ENCODE results near the gene SNAP91.
"Not testable (repeated sequence)": the region's sequence is repeated elsewhere in the genome, so short reads cannot be mapped to it uniquely, and the experiment has no call there.

SNAP91 gene

DNA sequence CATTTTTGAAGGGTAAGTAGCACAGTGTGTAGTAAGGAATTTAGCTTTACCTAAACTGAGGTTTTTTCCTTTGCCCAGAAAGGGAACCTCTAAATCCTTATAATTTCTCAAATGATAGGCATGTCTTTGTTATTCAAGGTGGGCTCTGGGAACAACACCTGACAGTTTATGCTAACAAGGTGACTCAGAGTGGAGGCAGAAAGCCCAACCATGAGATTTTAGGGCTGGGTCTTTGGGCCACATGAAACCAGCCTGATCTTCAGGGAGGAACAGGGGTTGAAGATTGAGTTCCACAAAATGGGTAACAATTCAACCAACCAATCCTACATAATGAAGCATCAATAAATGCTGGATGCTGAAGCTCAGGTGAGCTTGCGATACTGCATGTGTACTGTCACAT lies 149.9 kb downstream of the SNAP91 start:
- DNase-seq (ENCODE audit: extremely low read depth, insufficient read length): no peak
- H3K36me3 ChIP-seq (ENCODE audit: control insufficient read depth, insufficient read depth, low read length): no peaks in the 10 kb centered on the region
- no peaks in the 10 kb centered on the region for H3K27me3 ChIP-seq (replicated peaks; ENCODE audit: control insufficient read depth, insufficient read depth, low read length)
- TF ChIP-seq, protein P1, sequence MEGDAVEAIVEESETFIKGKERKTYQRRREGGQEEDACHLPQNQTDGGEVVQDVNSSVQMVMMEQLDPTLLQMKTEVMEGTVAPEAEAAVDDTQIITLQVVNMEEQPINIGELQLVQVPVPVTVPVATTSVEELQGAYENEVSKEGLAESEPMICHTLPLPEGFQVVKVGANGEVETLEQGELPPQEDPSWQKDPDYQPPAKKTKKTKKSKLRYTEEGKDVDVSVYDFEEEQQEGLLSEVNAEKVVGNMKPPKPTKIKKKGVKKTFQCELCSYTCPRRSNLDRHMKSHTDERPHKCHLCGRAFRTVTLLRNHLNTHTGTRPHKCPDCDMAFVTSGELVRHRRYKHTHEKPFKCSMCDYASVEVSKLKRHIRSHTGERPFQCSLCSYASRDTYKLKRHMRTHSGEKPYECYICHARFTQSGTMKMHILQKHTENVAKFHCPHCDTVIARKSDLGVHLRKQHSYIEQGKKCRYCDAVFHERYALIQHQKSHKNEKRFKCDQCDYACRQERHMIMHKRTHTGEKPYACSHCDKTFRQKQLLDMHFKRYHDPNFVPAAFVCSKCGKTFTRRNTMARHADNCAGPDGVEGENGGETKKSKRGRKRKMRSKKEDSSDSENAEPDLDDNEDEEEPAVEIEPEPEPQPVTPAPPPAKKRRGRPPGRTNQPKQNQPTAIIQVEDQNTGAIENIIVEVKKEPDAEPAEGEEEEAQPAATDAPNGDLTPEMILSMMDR (IDR thresholded peaks at IDR 0.05; ENCODE audit: insufficient read depth, low read length, poor library complexity, severe bottlenecking): no peak
- H3K4me3 ChIP-seq (replicated peaks; ENCODE audit: low read depth, low read length): no peak overlapping the region

GRCh38 chr6:83556871-83557270 lies 152.0 kb downstream of the SNAP91 start:
- Histone ChIP-seq H3K36me3 (ENCODE audit: control insufficient read depth, insufficient read depth, low read length) (no peaks in the 10 kb centered on the region), H3K4me3 (replicated peaks; ENCODE audit: low read depth, low read length) (no peak overlapping the region), H3K27me3 (replicated peaks; ENCODE audit: control insufficient read depth, insufficient read depth, low read length) (no peaks in the 10 kb centered on the region)
- DNase-seq (ENCODE audit: extremely low read depth, insufficient read length): no peak
- TF ChIP-seq, protein P1 (IDR thresholded peaks at IDR 0.05; ENCODE audit: insufficient read depth, low read length, poor library complexity, severe bottlenecking): no peak

- H3K27me3 ChIP-seq (replicated peaks; ENCODE audit: control insufficient read depth, insufficient read depth, low read length); H3K4me3 ChIP-seq (replicated peaks; ENCODE audit: low read depth, low read length); DNase-seq (ENCODE audit: extremely low read depth, insufficient read length); H3K36me3 ChIP-seq (ENCODE audit: control insufficient read depth, insufficient read depth, low read length): not testable (repeated sequence)
These were observed 157.2 kb downstream of the SNAP91 start for GRCh38 chr6:83551748-83552147.

DNA sequence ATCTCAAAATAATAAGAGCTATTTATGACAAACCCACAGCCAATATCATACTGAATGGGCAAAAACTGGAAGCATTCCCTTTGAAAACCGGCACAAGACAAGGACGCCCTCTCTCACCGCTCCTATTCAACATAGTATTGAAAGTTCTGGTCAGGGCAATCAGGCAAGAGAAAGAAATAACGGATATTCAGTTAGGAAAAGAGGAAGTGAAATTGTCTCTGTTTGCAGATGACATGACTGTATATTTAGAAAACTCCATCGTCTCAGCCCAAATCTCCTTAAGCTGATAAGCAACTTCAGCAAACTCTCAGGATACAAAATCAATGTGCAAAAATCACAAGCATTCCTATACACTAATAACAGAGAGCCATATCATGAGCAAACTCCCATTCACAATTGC lies 158.4 kb downstream of the SNAP91 start:
- not testable (repeated sequence) for DNase-seq (ENCODE audit: extremely low read depth, insufficient read length); H3K4me3 ChIP-seq (replicated peaks; ENCODE audit: low read depth, low read length); H3K36me3 ChIP-seq (ENCODE audit: control insufficient read depth, insufficient read depth, low read length)

GRCh38 chr6:83546636-83547035 lies 162.3 kb downstream of the SNAP91 start:
- Histone ChIP-seq H3K4me3 (replicated peaks; ENCODE audit: low read depth, low read length) (no peak overlapping the region), H3K36me3 (ENCODE audit: control insufficient read depth, insufficient read depth, low read length) (no peaks in the 10 kb centered on the region), H3K27me3 (replicated peaks; ENCODE audit: control insufficient read depth, insufficient read depth, low read length) (no peaks in the 10 kb centered on the region)
- TF ChIP-seq, protein P1 (IDR thresholded peaks at IDR 0.05; ENCODE audit: insufficient read depth, low read length, poor library complexity, severe bottlenecking): no peak
- no peak for DNase-seq (ENCODE audit: extremely low read depth, insufficient read length)

More for the DNA sequence above, 158.4 kb downstream of the SNAP91 start:
- not testable (repeated sequence) for H3K27me3 ChIP-seq (replicated peaks; ENCODE audit: control insufficient read depth, insufficient read depth, low read length)

- Histone ChIP-seq H3K27me3 (replicated peaks; ENCODE audit: control insufficient read depth, insufficient read depth, low read length) (no peaks in the 10 kb centered on the region), H3K4me3 (replicated peaks; ENCODE audit: low read depth, low read length) (no peak overlapping the region), H3K36me3 (ENCODE audit: control insufficient read depth, insufficient read depth, low read length) (no peaks in the 10 kb centered on the region)
- DNase-seq (ENCODE audit: extremely low read depth, insufficient read length): no peak
- TF ChIP-seq, protein P1 (IDR thresholded peaks at IDR 0.05; ENCODE audit: insufficient read depth, low read length, poor library complexity, severe bottlenecking): no peak
These were observed 169.2 kb downstream of the SNAP91 start for GRCh38 chr6:83539678-83540077.
